Liver (tissue), 3 donors: ENCODE results near the gene PLXNB1.

Source experiments
- EGR1 ChIP-seq, 2 donors: IDR thresholded peaks; 2 replicates each; pipeline ENCODE4 v1.6.1; 2016 to 2018; ENCODE audit warnings: antibody characterized with exemption in 2 of 2, low read depth in 2 of 2
- FOXA1 ChIP-seq: IDR thresholded peaks from 2 replicates; pipeline ENCODE4 v1.6.1; 2016; ENCODE audit warnings: antibody characterized with exemption
- GABPA ChIP-seq, 2 donors: IDR thresholded peaks in 1 of 2; conservative IDR thresholded peaks in 1 of 2; 2 replicates each; pipeline ENCODE4 v1.6.1; 2016; ENCODE audit warnings: antibody characterized with exemption in 2 of 2, mild to moderate bottlenecking in 1 of 2, moderate library complexity in 1 of 2
- JUND ChIP-seq, 2 donors: IDR thresholded peaks; 2 replicates each; pipeline ENCODE4 v1.6.1; 2016; ENCODE audit warnings: antibody characterized with exemption in 2 of 2
- RAD21 ChIP-seq, 2 donors: IDR thresholded peaks; 2 replicates each; pipeline ENCODE4 v1.6.1; 2016; ENCODE audit warnings: antibody characterized with exemption in 2 of 2, mild to moderate bottlenecking in 2 of 2
- RXRA ChIP-seq, 2 donors: IDR thresholded peaks; 2 replicates each; pipeline ENCODE4 v1.6.1; 2017 to 2018; ENCODE audit warnings: antibody characterized with exemption in 2 of 2, mild to moderate bottlenecking in 1 of 2
- SP1 ChIP-seq: IDR thresholded peaks from 2 replicates; pipeline ENCODE4 v1.6.1; 2018; ENCODE audit warnings: antibody characterized with exemption, mild to moderate bottlenecking
- TAF1 ChIP-seq: conservative IDR thresholded peaks from 2 replicates; pipeline ENCODE4 v1.6.1; 2016; ENCODE audit warnings: antibody characterized with exemption, mild to moderate bottlenecking
- YY1 ChIP-seq: IDR thresholded peaks from 2 replicates; pipeline ENCODE4 v1.6.1; 2016; ENCODE audit warnings: antibody characterized with exemption, mild to moderate bottlenecking
- TF ChIP-seq, protein P1 (sequence below): fragments of 150-350 bp; IDR thresholded peaks from 2 replicates; pipeline ENCODE4 v1.5.1; 2017; ENCODE audit warnings: improper control_type of control experiment, low read depth, low read length; ENCODE audit not compliant: missing input control
- TF ChIP-seq, protein P2 (sequence below): IDR thresholded peaks from 2 replicates; pipeline ENCODE4 v1.6.1; 2016; ENCODE audit warnings: antibody characterized with exemption, mild to moderate bottlenecking
- TF ChIP-seq, protein P3 (sequence below): IDR thresholded peaks from 2 replicates; pipeline ENCODE4 v1.6.1; 2016; ENCODE audit warnings: antibody characterized with exemption
- TF ChIP-seq, protein P4 (sequence below): IDR thresholded peaks from 2 replicates; pipeline ENCODE4 v1.6.1; 2016; ENCODE audit warnings: antibody characterized with exemption
- TF ChIP-seq, protein P5 (sequence below): IDR thresholded peaks from 2 replicates; pipeline ENCODE4 v1.6.1; 2016; ENCODE audit warnings: antibody characterized with exemption
- donor health status: healthy.
- donor health status: healthy.

DNA sequence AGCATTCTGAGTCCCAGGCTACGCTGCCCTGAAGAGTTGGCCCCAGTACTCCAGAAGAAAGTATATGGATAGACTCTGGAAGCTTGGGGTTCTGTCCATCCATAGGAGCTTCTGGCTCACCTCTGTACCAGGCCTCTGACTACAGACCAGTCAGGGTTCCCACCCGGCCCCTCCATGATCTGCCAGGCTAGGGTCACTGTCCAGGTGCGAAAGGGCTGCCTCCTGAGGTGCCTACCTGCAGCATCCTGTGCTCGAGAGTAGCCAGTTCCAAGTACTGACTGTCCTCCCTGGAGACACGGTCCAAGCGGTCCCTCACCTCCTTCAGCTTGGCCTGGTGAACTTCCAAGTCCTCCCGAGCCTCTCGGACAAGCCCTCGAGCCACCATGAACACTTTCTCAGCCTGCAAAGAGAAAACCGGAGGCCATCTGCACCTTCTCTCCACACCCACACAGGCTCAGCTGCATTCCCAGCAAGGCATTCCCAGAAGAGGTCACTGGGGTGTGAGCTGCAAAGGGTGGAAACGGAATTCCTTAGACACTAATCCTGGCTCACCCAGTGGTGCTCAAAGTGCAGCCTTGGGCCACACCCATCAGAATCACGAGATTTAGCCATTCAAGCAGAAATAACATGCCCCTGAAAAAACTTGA lies 3.7 kb upstream of the PLXNB1 start:
- TF ChIP-seq SP1, result no peak
- TF ChIP-seq, protein P1, sequence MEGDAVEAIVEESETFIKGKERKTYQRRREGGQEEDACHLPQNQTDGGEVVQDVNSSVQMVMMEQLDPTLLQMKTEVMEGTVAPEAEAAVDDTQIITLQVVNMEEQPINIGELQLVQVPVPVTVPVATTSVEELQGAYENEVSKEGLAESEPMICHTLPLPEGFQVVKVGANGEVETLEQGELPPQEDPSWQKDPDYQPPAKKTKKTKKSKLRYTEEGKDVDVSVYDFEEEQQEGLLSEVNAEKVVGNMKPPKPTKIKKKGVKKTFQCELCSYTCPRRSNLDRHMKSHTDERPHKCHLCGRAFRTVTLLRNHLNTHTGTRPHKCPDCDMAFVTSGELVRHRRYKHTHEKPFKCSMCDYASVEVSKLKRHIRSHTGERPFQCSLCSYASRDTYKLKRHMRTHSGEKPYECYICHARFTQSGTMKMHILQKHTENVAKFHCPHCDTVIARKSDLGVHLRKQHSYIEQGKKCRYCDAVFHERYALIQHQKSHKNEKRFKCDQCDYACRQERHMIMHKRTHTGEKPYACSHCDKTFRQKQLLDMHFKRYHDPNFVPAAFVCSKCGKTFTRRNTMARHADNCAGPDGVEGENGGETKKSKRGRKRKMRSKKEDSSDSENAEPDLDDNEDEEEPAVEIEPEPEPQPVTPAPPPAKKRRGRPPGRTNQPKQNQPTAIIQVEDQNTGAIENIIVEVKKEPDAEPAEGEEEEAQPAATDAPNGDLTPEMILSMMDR, result no peak
- TF ChIP-seq GABPA (IDR thresholded peaks at IDR 0.05 in 1 of 2, conservative IDR thresholded peaks at IDR 0.05 in 1 of 2), result no peak
- no peak for TF ChIP-seq EGR1 (IDR thresholded peaks at IDR 0.05; ENCODE audit: low read depth in 2 of 2)
- TF ChIP-seq TAF1, result no peak
- no peak for TF ChIP-seq RAD21 (IDR thresholded peaks at IDR 0.05)
- TF ChIP-seq, protein P2, sequence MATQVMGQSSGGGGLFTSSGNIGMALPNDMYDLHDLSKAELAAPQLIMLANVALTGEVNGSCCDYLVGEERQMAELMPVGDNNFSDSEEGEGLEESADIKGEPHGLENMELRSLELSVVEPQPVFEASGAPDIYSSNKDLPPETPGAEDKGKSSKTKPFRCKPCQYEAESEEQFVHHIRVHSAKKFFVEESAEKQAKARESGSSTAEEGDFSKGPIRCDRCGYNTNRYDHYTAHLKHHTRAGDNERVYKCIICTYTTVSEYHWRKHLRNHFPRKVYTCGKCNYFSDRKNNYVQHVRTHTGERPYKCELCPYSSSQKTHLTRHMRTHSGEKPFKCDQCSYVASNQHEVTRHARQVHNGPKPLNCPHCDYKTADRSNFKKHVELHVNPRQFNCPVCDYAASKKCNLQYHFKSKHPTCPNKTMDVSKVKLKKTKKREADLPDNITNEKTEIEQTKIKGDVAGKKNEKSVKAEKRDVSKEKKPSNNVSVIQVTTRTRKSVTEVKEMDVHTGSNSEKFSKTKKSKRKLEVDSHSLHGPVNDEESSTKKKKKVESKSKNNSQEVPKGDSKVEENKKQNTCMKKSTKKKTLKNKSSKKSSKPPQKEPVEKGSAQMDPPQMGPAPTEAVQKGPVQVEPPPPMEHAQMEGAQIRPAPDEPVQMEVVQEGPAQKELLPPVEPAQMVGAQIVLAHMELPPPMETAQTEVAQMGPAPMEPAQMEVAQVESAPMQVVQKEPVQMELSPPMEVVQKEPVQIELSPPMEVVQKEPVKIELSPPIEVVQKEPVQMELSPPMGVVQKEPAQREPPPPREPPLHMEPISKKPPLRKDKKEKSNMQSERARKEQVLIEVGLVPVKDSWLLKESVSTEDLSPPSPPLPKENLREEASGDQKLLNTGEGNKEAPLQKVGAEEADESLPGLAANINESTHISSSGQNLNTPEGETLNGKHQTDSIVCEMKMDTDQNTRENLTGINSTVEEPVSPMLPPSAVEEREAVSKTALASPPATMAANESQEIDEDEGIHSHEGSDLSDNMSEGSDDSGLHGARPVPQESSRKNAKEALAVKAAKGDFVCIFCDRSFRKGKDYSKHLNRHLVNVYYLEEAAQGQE, result no peak
- TF ChIP-seq FOXA1, result no peak
- TF ChIP-seq, protein P3, sequence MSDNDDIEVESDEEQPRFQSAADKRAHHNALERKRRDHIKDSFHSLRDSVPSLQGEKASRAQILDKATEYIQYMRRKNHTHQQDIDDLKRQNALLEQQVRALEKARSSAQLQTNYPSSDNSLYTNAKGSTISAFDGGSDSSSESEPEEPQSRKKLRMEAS, result no peak
- no peak for TF ChIP-seq YY1
- TF ChIP-seq JUND (IDR thresholded peaks at IDR 0.05), result no peak
- TF ChIP-seq, protein P4, sequence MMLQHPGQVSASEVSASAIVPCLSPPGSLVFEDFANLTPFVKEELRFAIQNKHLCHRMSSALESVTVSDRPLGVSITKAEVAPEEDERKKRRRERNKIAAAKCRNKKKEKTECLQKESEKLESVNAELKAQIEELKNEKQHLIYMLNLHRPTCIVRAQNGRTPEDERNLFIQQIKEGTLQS, result no peak
- TF ChIP-seq, protein P5, sequence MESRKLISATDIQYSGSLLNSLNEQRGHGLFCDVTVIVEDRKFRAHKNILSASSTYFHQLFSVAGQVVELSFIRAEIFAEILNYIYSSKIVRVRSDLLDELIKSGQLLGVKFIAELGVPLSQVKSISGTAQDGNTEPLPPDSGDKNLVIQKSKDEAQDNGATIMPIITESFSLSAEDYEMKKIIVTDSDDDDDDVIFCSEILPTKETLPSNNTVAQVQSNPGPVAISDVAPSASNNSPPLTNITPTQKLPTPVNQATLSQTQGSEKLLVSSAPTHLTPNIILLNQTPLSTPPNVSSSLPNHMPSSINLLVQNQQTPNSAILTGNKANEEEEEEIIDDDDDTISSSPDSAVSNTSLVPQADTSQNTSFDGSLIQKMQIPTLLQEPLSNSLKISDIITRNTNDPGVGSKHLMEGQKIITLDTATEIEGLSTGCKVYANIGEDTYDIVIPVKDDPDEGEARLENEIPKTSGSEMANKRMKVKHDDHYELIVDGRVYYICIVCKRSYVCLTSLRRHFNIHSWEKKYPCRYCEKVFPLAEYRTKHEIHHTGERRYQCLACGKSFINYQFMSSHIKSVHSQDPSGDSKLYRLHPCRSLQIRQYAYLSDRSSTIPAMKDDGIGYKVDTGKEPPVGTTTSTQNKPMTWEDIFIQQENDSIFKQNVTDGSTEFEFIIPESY, result no peak
- TF ChIP-seq RXRA (IDR thresholded peaks at IDR 0.05), result no peak
